T-helper 1 cell treated with Interleukin-12 subunit alpha and Interleukin-12 subunit beta and Interleukin-4 antibody, amounts not matched to agents 30 μg/mL and 1 μg/mL, for 36 hours (primary cell): Measurements from ENCODE around the gene TES.

Experiments used
- H3K27ac Mint-ChIP-seq: one replicate; pipeline ENCODE4 v1.8.0; 2021; ENCODE audit warnings: mild to moderate bottlenecking, mixed read lengths
- H3K27me3 Mint-ChIP-seq: one replicate; pipeline ENCODE4 v1.8.0; 2021; ENCODE audit warnings: low read depth, mixed read lengths
- H3K36me3 Mint-ChIP-seq: one replicate; pipeline ENCODE4 v1.8.0; 2021; ENCODE audit warnings: low read depth, mixed read lengths
- H3K4me1 Mint-ChIP-seq: one replicate; pipeline ENCODE4 v1.8.0; 2021; ENCODE audit warnings: low read depth, mixed read lengths
- H3K4me3 Mint-ChIP-seq: one replicate; pipeline ENCODE4 v1.8.0; 2021; ENCODE audit warnings: mild to moderate bottlenecking, moderate library complexity, mixed read lengths
- H3K9me3 Mint-ChIP-seq: one replicate; pipeline ENCODE4 v1.8.0; 2021; ENCODE audit warnings: mixed read lengths

The TES gene

GRCh38 chr7:116208919-116209318 lies 1.4 kb upstream of the TES start:
- H3K27ac Mint-ChIP-seq = no peak overlapping the region
- H3K4me3 Mint-ChIP-seq = no peak overlapping the region
- no peaks in the 10 kb centered on the region for H3K9me3 Mint-ChIP-seq
- H3K4me1 Mint-ChIP-seq = peaks cover 22% of the 10 kb centered on the region
- H3K36me3 Mint-ChIP-seq = peaks cover 9% of the 10 kb centered on the region
- H3K27me3 Mint-ChIP-seq = peaks cover 12% of the 10 kb centered on the region

GRCh38 chr7:116209561-116210070 lies 723 bp upstream of the TES start:
- Mint-ChIP-seq H3K27me3 (peaks cover 11% of the 10 kb centered on the region), H3K27ac (no peak overlapping the region), H3K36me3 (peaks cover 9% of the 10 kb centered on the region), H3K4me3 (peak overlapping the region; percentile 58), H3K4me1 (peaks cover 27% of the 10 kb centered on the region), H3K9me3 (no peaks in the 10 kb centered on the region)

- Mint-ChIP-seq H3K27me3 (no peaks in the 10 kb centered on the region), H3K4me3 (peak overlapping the region; percentile 92), H3K36me3 (peaks cover 17% of the 10 kb centered on the region), H3K27ac (peak overlapping the region; percentile 96), H3K9me3 (no peaks in the 10 kb centered on the region), H3K4me1 (peaks cover 43% of the 10 kb centered on the region)
Observed at GRCh38 chr7:116211006-116211912, 920 bp downstream of the TES start.

GRCh38 chr7:116211913-116212596 lies 1.7 kb downstream of the TES start:
- Mint-ChIP-seq H3K36me3 (peaks cover 17% of the 10 kb centered on the region), H3K4me3 (peak overlapping the region; percentile 92), H3K27me3 (no peaks in the 10 kb centered on the region), H3K27ac (peak overlapping the region; percentile 77), H3K9me3 (no peaks in the 10 kb centered on the region), H3K4me1 (peaks cover 46% of the 10 kb centered on the region)

- Mint-ChIP-seq H3K36me3 (peaks cover 17% of the 10 kb centered on the region), H3K27me3 (no peaks in the 10 kb centered on the region), H3K27ac (peak overlapping the region; percentile 75), H3K4me3 (peak overlapping the region; percentile 92), H3K9me3 (no peaks in the 10 kb centered on the region), H3K4me1 (peaks cover 51% of the 10 kb centered on the region)
Observed at GRCh38 chr7:116212869-116213268, 2.5 kb downstream of the TES start.

- peaks cover 16% of the 10 kb centered on the region for H3K36me3 Mint-ChIP-seq
- peaks cover 58% of the 10 kb centered on the region for H3K4me1 Mint-ChIP-seq
- H3K4me3 Mint-ChIP-seq = peak overlapping the region; percentile 92
- H3K27ac Mint-ChIP-seq = peak overlapping the region; percentile 74
- no peaks in the 10 kb centered on the region for H3K27me3 Mint-ChIP-seq
- no peaks in the 10 kb centered on the region for H3K9me3 Mint-ChIP-seq
Observed at GRCh38 chr7:116213361-116214130, 3.2 kb downstream of the TES start.

- no peaks in the 10 kb centered on the region for H3K9me3 Mint-ChIP-seq
- H3K4me3 Mint-ChIP-seq = peak overlapping the region; percentile 38
- H3K27me3 Mint-ChIP-seq = no peaks in the 10 kb centered on the region
- peak overlapping the region; percentile 26 for H3K27ac Mint-ChIP-seq
- peaks cover 16% of the 10 kb centered on the region for H3K36me3 Mint-ChIP-seq
- peaks cover 68% of the 10 kb centered on the region for H3K4me1 Mint-ChIP-seq
Observed at GRCh38 chr7:116214921-116215320, 4.6 kb downstream of the TES start.

- Mint-ChIP-seq H3K9me3 (no peaks in the 10 kb centered on the region), H3K36me3 (peaks cover 16% of the 10 kb centered on the region), H3K4me1 (peaks cover 69% of the 10 kb centered on the region), H3K4me3 (no peak overlapping the region), H3K27ac (peak overlapping the region; percentile 60), H3K27me3 (no peaks in the 10 kb centered on the region)
Observed at GRCh38 chr7:116215551-116215950, 5.2 kb downstream of the TES start.

GRCh38 chr7:116216956-116217571 lies 6.7 kb downstream of the TES start:
- no peaks in the 10 kb centered on the region for H3K9me3 Mint-ChIP-seq
- peak overlapping the region; percentile 21 for H3K4me3 Mint-ChIP-seq
- H3K27ac Mint-ChIP-seq = no peak overlapping the region
- H3K4me1 Mint-ChIP-seq = peaks cover 70% of the 10 kb centered on the region
- peaks cover 14% of the 10 kb centered on the region for H3K36me3 Mint-ChIP-seq
- no peaks in the 10 kb centered on the region for H3K27me3 Mint-ChIP-seq

- Mint-ChIP-seq H3K4me1 (peaks cover 63% of the 10 kb centered on the region), H3K4me3 (no peak overlapping the region), H3K27me3 (no peaks in the 10 kb centered on the region), H3K9me3 (no peaks in the 10 kb centered on the region), H3K27ac (peak overlapping the region; percentile 62), H3K36me3 (peaks cover 10% of the 10 kb centered on the region)
Observed at GRCh38 chr7:116218051-116218645, 7.8 kb downstream of the TES start.

- H3K4me1 Mint-ChIP-seq = peaks cover 65% of the 10 kb centered on the region
- no peak overlapping the region for H3K27ac Mint-ChIP-seq
- no peak overlapping the region for H3K4me3 Mint-ChIP-seq
- H3K27me3 Mint-ChIP-seq = no peaks in the 10 kb centered on the region
- peaks cover 9% of the 10 kb centered on the region for H3K36me3 Mint-ChIP-seq
- H3K9me3 Mint-ChIP-seq = no peaks in the 10 kb centered on the region
Observed at GRCh38 chr7:116218747-116219146, 8.4 kb downstream of the TES start.

- no peaks in the 10 kb centered on the region for H3K27me3 Mint-ChIP-seq
- peaks cover 66% of the 10 kb centered on the region for H3K4me1 Mint-ChIP-seq
- H3K4me3 Mint-ChIP-seq = no peak overlapping the region
- H3K9me3 Mint-ChIP-seq = no peaks in the 10 kb centered on the region
- H3K36me3 Mint-ChIP-seq = peaks cover 8% of the 10 kb centered on the region
- H3K27ac Mint-ChIP-seq = no peak overlapping the region
Observed at GRCh38 chr7:116219288-116219687, 8.9 kb downstream of the TES start.

- peaks cover 66% of the 10 kb centered on the region for H3K4me1 Mint-ChIP-seq
- no peak overlapping the region for H3K4me3 Mint-ChIP-seq
- no peaks in the 10 kb centered on the region for H3K27me3 Mint-ChIP-seq
- H3K27ac Mint-ChIP-seq = no peak overlapping the region
- H3K9me3 Mint-ChIP-seq = no peaks in the 10 kb centered on the region
- peaks cover 6% of the 10 kb centered on the region for H3K36me3 Mint-ChIP-seq
Observed at GRCh38 chr7:116219834-116220233, 9.5 kb downstream of the TES start.
